HepG2 (cell line): ENCODE results near the gene TRIM6. TPM values are rescaled to one million over a fixed set of nuclear protein-coding genes. Genes with fewer than 3 reads are reported as not detected.

Experiments used
- ATAC-seq: fragments of 200-7000 bp; cut with Tn5 transposase; 3 replicates; pipeline ENCODE4 v1.9.1; 2020; ENCODE audit warnings: mild to moderate bottlenecking, moderate library complexity
- BruUV-seq: library from RNA; stranded (reverse); fragments of 400-500 nt; replicated peaks from 2 replicates; lab custom pipeline; 2021; lab: Mats Ljungman, UMichigan
- CTCF ChIA-PET: fragments of 300-600 bp; formaldehyde crosslinking; extraction: SDS; loops from one replicate; lab custom pipeline; 2021; ENCODE audit warnings: low total read pairs, inconsistent platforms, low intra/inter-chr PET ratio; lab: Yijun Ruan, JAX
- POLR2A ChIA-PET: fragments of 350-600 bp; sonication (Branson Sonifier 250); formaldehyde crosslinking; loops from one replicate; lab custom pipeline; 2020; ENCODE audit warnings: antibody characterized with exemption, inconsistent platforms; lab: Yijun Ruan, JAX
- DNase-seq: peaks from one replicate; pipeline ENCODE4 v3.0.0-alpha.2; 2015; ENCODE audit warnings: low spot score
- FAIRE-seq: peaks from 3 replicates; lab custom pipeline; 2011; peaks lifted over from hg19 to GRCh38; lab: Jason Lieb, UNC
- H2AFZ ChIP-seq: one replicate; pipeline ENCODE4 v1.6.1; 2011; ENCODE audit warnings: low read length, inconsistent platforms
- H3K27ac ChIP-seq: fragments of 300-600 bp; 3 replicates; pipeline ENCODE4 v1.8.0; 2011; ENCODE audit warnings: mixed run types, mild to moderate bottlenecking, mixed read lengths, low read length, inconsistent platforms; ENCODE audit not compliant: insufficient read depth; ENCODE audit errors: extremely low read length
- H3K27me3 ChIP-seq, 2 experiments: fragments of 200-600 bp in 1 of 2; 2 replicates in 1 of 2; 3 replicates in 1 of 2; pipeline versions ENCODE4 v1.6.0 to v1.8.0; 2011; ENCODE audit warnings: low read length in 2 of 2, mild to moderate bottlenecking in 2 of 2, moderate library complexity in 2 of 2, inconsistent platforms in 1 of 2; ENCODE audit not compliant: insufficient read depth in 2 of 2, control insufficient read depth in 1 of 2
- H3K36me3 ChIP-seq, 2 experiments: fragments of 200-600 bp in 1 of 2; replicated peaks in 1 of 2; 2 replicates in 1 of 2; 3 replicates in 1 of 2; pipeline versions ENCODE4 v1.5.1 to v1.8.0; 2011; ENCODE audit warnings: low read length in 2 of 2, inconsistent platforms in 1 of 2; ENCODE audit not compliant: insufficient read depth in 2 of 2, control insufficient read depth in 1 of 2
- H3K4me1 ChIP-seq: 2 replicates; pipeline ENCODE4 v1.5.1; 2012; ENCODE audit warnings: low read length, inconsistent platforms; ENCODE audit not compliant: insufficient read depth
- H3K4me2 ChIP-seq: 2 replicates; pipeline ENCODE4 v1.6.0; 2011; ENCODE audit warnings: low read depth, low read length, inconsistent platforms
- H3K4me3 ChIP-seq, 3 experiments: fragments of 200-600 bp in 1 of 3; sonication (generic), shearing (Covaris generic) in 1 of 3; replicated peaks in 1 of 3; 2 replicates each; pipeline ENCODE4 v1.5.1; 2011 to 2016; ENCODE audit warnings: low read length in 3 of 3, inconsistent platforms in 2 of 3, low read depth in 2 of 3, mild to moderate bottlenecking in 2 of 3, control low read depth in 1 of 3, mixed read lengths in 1 of 3; ENCODE audit not compliant: insufficient read depth in 1 of 3
- H3K79me2 ChIP-seq: one replicate; pipeline ENCODE4 v1.6.1; 2011; ENCODE audit warnings: low read length, inconsistent platforms; ENCODE audit not compliant: insufficient read depth
- H3K9ac ChIP-seq: 2 replicates; pipeline ENCODE4 v1.6.0; 2011; ENCODE audit warnings: mild to moderate bottlenecking, low read depth, low read length, inconsistent platforms; ENCODE audit not compliant: insufficient read depth
- H3K9me3 ChIP-seq: 2 replicates; pipeline ENCODE4 v1.5.1; 2012; ENCODE audit warnings: mild to moderate bottlenecking, low read length
- H4K20me1 ChIP-seq: 2 replicates; pipeline ENCODE4 v1.6.0; 2011; ENCODE audit warnings: inconsistent platforms, mild to moderate bottlenecking, low read length, moderate library complexity; ENCODE audit not compliant: insufficient read depth
- ATF1 ChIP-seq: IDR thresholded peaks from 2 replicates; pipeline ENCODE4 v1.6.1; 2016; ENCODE audit warnings: mild to moderate bottlenecking, control low read depth
- IRF9 ChIP-seq: sonication (generic); formaldehyde crosslinking; IDR thresholded peaks from 2 replicates; pipeline ENCODE4 v1.8.0; 2022; ENCODE audit warnings: missing genetic modification reagents, mild to moderate bottlenecking, borderline replicate concordance
- RFXAP ChIP-seq: sonication (generic); formaldehyde crosslinking; IDR thresholded peaks from 2 replicates; pipeline ENCODE4 v1.4.0; 2020; ENCODE audit warnings: missing genetic modification reagents, borderline replicate concordance
- TCF12 ChIP-seq, 2 experiments: fragments of 450-650 bp in 1 of 2; sonication (generic) in 1 of 2; formaldehyde crosslinking in 1 of 2; IDR thresholded peaks; 2 replicates each; pipeline versions ENCODE4 v1.6.1 to v1.8.0; 2017 to 2022; ENCODE audit warnings: antibody characterized with exemption in 1 of 2, mild to moderate bottlenecking in 1 of 2, missing genetic modification reagents in 1 of 2, moderate library complexity in 1 of 2
- ZMYM2 ChIP-seq: sonication (generic); formaldehyde crosslinking; IDR thresholded peaks from 2 replicates; pipeline ENCODE4 v1.8.0; 2022; ENCODE audit warnings: mild to moderate bottlenecking, missing genetic modification reagents
- ZNF260 ChIP-seq: sonication (generic); formaldehyde crosslinking; IDR thresholded peaks from 2 replicates; pipeline ENCODE4 v1.4.0; 2020; ENCODE audit warnings: missing genetic modification reagents, low read depth, mild to moderate bottlenecking, borderline replicate concordance
- ZNF281 ChIP-seq: sonication (generic); formaldehyde crosslinking; IDR thresholded peaks from 2 replicates; pipeline ENCODE4 v1.4.0; 2020; ENCODE audit warnings: missing genetic modification reagents, borderline replicate concordance
- ZNF598 ChIP-seq: sonication (generic); formaldehyde crosslinking; IDR thresholded peaks from 2 replicates; pipeline ENCODE4 v1.5.1; 2020; ENCODE audit warnings: mild to moderate bottlenecking, missing genetic modification reagents, borderline replicate concordance
- WGBS: methylation state at CpG from one replicate; pipeline ENCODE4 v1.1.6; 2017; ENCODE audit warnings: low lambda C conversion rate; 5-methylcytosine and 5-hydroxymethylcytosine counted together
- in situ Hi-C: cut with HindIII; loops from 2 replicates; pipeline ENCODE4 v1.10.0; 2017; ENCODE audit warnings: low pct_unique_long_range_greater_than_20kb; ENCODE audit not compliant: extremely low pct_ligation_motif_present
- intact Hi-C: fragments of 100-400 bp; cut with micrococcal nuclease; formaldehyde crosslinking; loops from one replicate; pipeline ENCODE4 v1.10.0; 2022; ENCODE audit not compliant: unreplicated experiment
- polyA plus RNA-seq, 8 experiments: library from polyadenylated mRNA; depleted of rRNA in 3 of 8; stranded (reverse) in 7 of 8; unstranded in 1 of 8; fragments of >200 nt; fragmentation: Illumina TruSeq in 4 of 8; extraction: Trizol in 4 of 8; gene quantifications; 2 replicates each; pipeline versions ENCODE4 v1.2.1 to v1.2.3, GENCODE V29; 2011 to 2016; ENCODE audit warnings: low read depth in 4 of 8, missing spikeins in 1 of 8, mixed read lengths in 1 of 8; ENCODE audit not compliant: insufficient read depth in 1 of 8
- total RNA-seq, 5 experiments: library from RNA; depleted of rRNA; stranded (reverse); fragments of >200 nt; fragmentation: Illumina TruSeq; extraction: Trizol; gene quantifications; 2 replicates each; pipeline ENCODE4 v1.2.3, GENCODE V29; 2016; ENCODE audit warnings: low read depth in 1 of 5
- TF ChIP-seq, protein P1 (sequence below): IDR thresholded peaks from 2 replicates; pipeline ENCODE4 v1.6.1; 2012; ENCODE audit warnings: low read depth, low read length, improper control_type of control experiment

The TRIM6 gene
- total and polyA plus RNA-seq, 2 of the 13 experiments (the other 11 are each of a cell fraction or from before 2014, with no cell fraction given), result not detected

- Histone ChIP-seq H3K9ac (no peak overlapping the region), H3K4me3 (no peak overlapping the region), H3K36me3 (no peaks in the 10 kb centered on the region), H3K4me1 (no peaks in the 10 kb centered on the region), H3K4me2 (no peak overlapping the region), H3K27me3 (no peaks in the 10 kb centered on the region; a peak in 1 of 5 replicates), H3K79me2 (no peaks in the 10 kb centered on the region), H3K9me3 (no peaks in the 10 kb centered on the region), H3K27ac (no peak overlapping the region), H4K20me1 (no peaks in the 10 kb centered on the region), H2AFZ (no peak overlapping the region)
- CTCF ChIA-PET, result no interaction called here
- no TSS peak for BruUV-seq
- intact Hi-C loops, result no loop called here
- POLR2A ChIA-PET, result no interaction called here
- DNase-seq (no peak), FAIRE-seq (no peak), ATAC-seq (no peak)
- in situ Hi-C loops, result no loop called here
- TF ChIP-seq RFXAP (CRISPR knock-in tag), result no peak
Observed at GRCh38 chr11:5577101-5577500, 19.3 kb upstream of the TRIM6 start.

DNA sequence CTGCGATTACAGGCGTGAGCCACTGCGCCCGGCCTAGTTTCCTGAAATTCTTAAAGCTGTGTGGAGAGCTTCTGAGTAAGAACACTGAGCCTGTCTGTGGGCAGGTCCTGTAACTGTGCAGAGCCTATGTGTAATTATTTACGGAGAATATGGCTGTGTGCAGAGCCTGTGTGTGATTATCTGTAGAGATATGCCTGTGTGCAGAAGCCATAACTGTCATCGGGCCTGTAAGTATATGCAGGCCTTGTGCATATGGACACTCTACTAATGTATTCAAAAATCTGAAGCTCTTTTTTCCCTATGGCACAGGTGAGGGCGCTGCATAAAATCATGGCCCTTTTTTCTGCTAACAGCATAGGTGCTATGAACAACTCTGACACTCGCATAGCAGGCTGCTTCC lies 15.9 kb upstream of the TRIM6 start, which contains the start of gene OR52B6:
Gene OR52B6, plus strand, starts transcription at position 301 of the 400 bp plus-strand sequence. Its CDS starts 0 bp downstream, at position 301.
- intact Hi-C loops, result no loop called here
- ChIA-PET CTCF (no interaction called here), POLR2A (no interaction called here)
- Histone ChIP-seq H3K27me3 (no peaks in the 10 kb centered on the region; a peak in 1 of 5 replicates), H3K79me2 (no peaks in the 10 kb centered on the region), H3K9ac (no peak within 1 kb of the TSS), H3K4me1 (no peaks in the 10 kb centered on the region), H4K20me1 (no peaks in the 10 kb centered on the region), H3K9me3 (no peaks in the 10 kb centered on the region), H3K4me2 (no peak within 1 kb of the TSS), H2AFZ (no peak within 1 kb of the TSS), H3K4me3 (no peak within 1 kb of the TSS), H3K27ac (no peak within 1 kb of the TSS), H3K36me3 (no peaks in the 10 kb centered on the region)
- ATAC-seq (no peak), FAIRE-seq (no peak), DNase-seq (no peak)
- in situ Hi-C loops, result no loop called here
- no TSS peak for BruUV-seq
- TF ChIP-seq ZMYM2 (CRISPR knock-in tag) (no peak), ZNF281 (CRISPR knock-in tag) (no peak), ZNF598 (CRISPR knock-in tag) (no peak), ZNF260 (CRISPR knock-in tag) (no peak), IRF9 (CRISPR knock-in tag) (no peak), TCF12 (IDR thresholded peaks at IDR 0.05) (no peak), TCF12 (CRISPR knock-in tag; IDR thresholded peaks at IDR 0.05) (no peak), ATF1 (no peak)
- TF ChIP-seq, protein P1, sequence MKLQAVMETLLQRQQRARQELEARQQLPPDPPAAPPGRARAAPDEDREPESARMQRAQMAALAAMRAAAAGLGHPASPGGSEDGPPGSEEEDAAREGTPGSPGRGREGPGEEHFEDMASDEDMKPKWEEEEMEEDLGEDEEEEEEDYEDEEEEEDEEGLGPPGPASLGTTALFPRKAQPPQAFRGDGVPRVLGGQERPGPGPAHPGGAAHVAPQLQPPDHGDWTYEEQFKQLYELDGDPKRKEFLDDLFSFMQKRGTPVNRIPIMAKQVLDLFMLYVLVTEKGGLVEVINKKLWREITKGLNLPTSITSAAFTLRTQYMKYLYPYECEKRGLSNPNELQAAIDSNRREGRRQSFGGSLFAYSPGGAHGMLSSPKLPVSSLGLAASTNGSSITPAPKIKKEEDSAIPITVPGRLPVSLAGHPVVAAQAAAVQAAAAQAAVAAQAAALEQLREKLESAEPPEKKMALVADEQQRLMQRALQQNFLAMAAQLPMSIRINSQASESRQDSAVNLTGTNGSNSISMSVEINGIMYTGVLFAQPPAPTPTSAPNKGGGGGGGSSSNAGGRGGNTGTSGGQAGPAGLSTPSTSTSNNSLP, result no peak
- 60% methylated on average over 8 of the region's 8 CpGs for WGBS
